HepG2 (cell line): Measurements from ENCODE around the gene ALB. TPM values are rescaled to one million over a fixed set of nuclear protein-coding genes. Genes with fewer than 3 reads are reported as not detected.
A peak's percentile ranks its signal among the peaks of the same experiment; 100 is the strongest.

Source experiments
- KDM5A ChIP-seq: fragments of 200-600 bp; sonication (generic); IDR thresholded peaks from 2 replicates; pipeline ENCODE4 v1.7.0; 2018; ENCODE audit warnings: antibody characterized with exemption, mild to moderate bottlenecking, low read length, borderline replicate concordance
- KDM5B ChIP-seq: sonication (generic); formaldehyde crosslinking; IDR thresholded peaks from 2 replicates; pipeline ENCODE4 v1.4.0; 2020; ENCODE audit warnings: missing genetic modification reagents, mild to moderate bottlenecking, borderline replicate concordance
- MTA1 ChIP-seq: sonication (generic); formaldehyde crosslinking; IDR thresholded peaks from 2 replicates; pipeline ENCODE4 v1.4.0; 2020; ENCODE audit warnings: missing genetic modification reagents, mild to moderate bottlenecking, borderline replicate concordance
- NFKB2 ChIP-seq: sonication (generic); formaldehyde crosslinking; IDR thresholded peaks from 2 replicates; pipeline ENCODE4 v1.4.0; 2020; ENCODE audit warnings: missing genetic modification reagents, borderline replicate concordance
- POLR2A ChIP-seq, 2 experiments: IDR thresholded peaks; 2 replicates each; pipeline ENCODE4 v1.6.1; 2011; ENCODE audit warnings: low read depth in 2 of 2, low read length in 2 of 2, mild to moderate bottlenecking in 1 of 2, moderate library complexity in 1 of 2; ENCODE audit not compliant: insufficient read depth in 1 of 2
- SNAI1 ChIP-seq: sonication (generic); formaldehyde crosslinking; IDR thresholded peaks from 2 replicates; pipeline ENCODE4 v1.5.0; 2020; ENCODE audit warnings: mild to moderate bottlenecking, missing genetic modification reagents, borderline replicate concordance
- SP4 ChIP-seq: sonication (generic); formaldehyde crosslinking; IDR thresholded peaks from 2 replicates; pipeline ENCODE4 v1.8.1; 2023; ENCODE audit warnings: mild to moderate bottlenecking, missing genetic modification reagents
- SPEN ChIP-seq: sonication (generic); formaldehyde crosslinking; IDR thresholded peaks from 2 replicates; pipeline ENCODE4 v1.5.1; 2020; ENCODE audit warnings: low read depth, mild to moderate bottlenecking, missing genetic modification reagents
- ZNF230 ChIP-seq: sonication (generic); formaldehyde crosslinking; IDR thresholded peaks from 2 replicates; pipeline ENCODE4 v1.4.0; 2020; ENCODE audit warnings: mild to moderate bottlenecking, missing genetic modification reagents
- ZNF7 ChIP-seq: IDR thresholded peaks from 2 replicates; pipeline ENCODE4 v1.6.1; 2016; ENCODE audit warnings: missing biosample characterization, missing genetic modification reagents
- ZNF746 ChIP-seq: sonication (generic); formaldehyde crosslinking; IDR thresholded peaks from 2 replicates; pipeline ENCODE4 v1.8.0; 2022; ENCODE audit warnings: mild to moderate bottlenecking, missing genetic modification reagents
- ZNF768 ChIP-seq: sonication (generic); formaldehyde crosslinking; IDR thresholded peaks from 2 replicates; pipeline ENCODE4 v1.4.0; 2020; ENCODE audit warnings: missing genetic modification reagents
- ZSCAN22 ChIP-seq: sonication (generic); formaldehyde crosslinking; IDR thresholded peaks from 2 replicates; pipeline ENCODE4 v1.4.0; 2020; ENCODE audit warnings: mild to moderate bottlenecking, missing genetic modification reagents
- ZSCAN25 ChIP-seq: sonication (generic); formaldehyde crosslinking; IDR thresholded peaks from 2 replicates; pipeline ENCODE4 v1.8.0; 2022; ENCODE audit warnings: mild to moderate bottlenecking, missing genetic modification reagents
- polyA plus RNA-seq, 8 experiments: library from polyadenylated mRNA; depleted of rRNA in 3 of 8; stranded (reverse) in 7 of 8; unstranded in 1 of 8; fragments of >200 nt; fragmentation: Illumina TruSeq in 4 of 8; extraction: Trizol in 4 of 8; gene quantifications; 2 replicates each; pipeline versions ENCODE4 v1.2.1 to v1.2.3, GENCODE V29; 2011 to 2016; ENCODE audit warnings: low read depth in 4 of 8, missing spikeins in 1 of 8, mixed read lengths in 1 of 8; ENCODE audit not compliant: insufficient read depth in 1 of 8
- total RNA-seq, 5 experiments: library from RNA; depleted of rRNA; stranded (reverse); fragments of >200 nt; fragmentation: Illumina TruSeq; extraction: Trizol; gene quantifications; 2 replicates each; pipeline ENCODE4 v1.2.3, GENCODE V29; 2016; ENCODE audit warnings: low read depth in 1 of 5
- TF ChIP-seq, protein P1 (sequence below): IDR thresholded peaks from 2 replicates; pipeline ENCODE4 v1.6.1; 2016; ENCODE audit warnings: low read depth, control low read depth
- TF ChIP-seq, protein P2 (sequence below): sonication (generic); formaldehyde crosslinking; IDR thresholded peaks from 2 replicates; pipeline ENCODE4 v1.4.0; 2020; ENCODE audit warnings: missing genetic modification reagents, mild to moderate bottlenecking, borderline replicate concordance
- TF ChIP-seq, protein P3 (sequence below): sonication (generic); formaldehyde crosslinking; IDR thresholded peaks from 2 replicates; pipeline ENCODE4 v1.4.0; 2020; ENCODE audit warnings: missing genetic modification reagents, borderline replicate concordance
- TF ChIP-seq, protein P4 (sequence below): sonication (generic); formaldehyde crosslinking; IDR thresholded peaks from 2 replicates; pipeline ENCODE4 v1.4.0; 2020; ENCODE audit warnings: missing genetic modification reagents

ALB gene
- total and polyA plus RNA-seq, 2 of the 13 experiments (the other 11 are each of a cell fraction or from before 2014, with no cell fraction given): 22,259 to 22,625 TPM

DNA sequence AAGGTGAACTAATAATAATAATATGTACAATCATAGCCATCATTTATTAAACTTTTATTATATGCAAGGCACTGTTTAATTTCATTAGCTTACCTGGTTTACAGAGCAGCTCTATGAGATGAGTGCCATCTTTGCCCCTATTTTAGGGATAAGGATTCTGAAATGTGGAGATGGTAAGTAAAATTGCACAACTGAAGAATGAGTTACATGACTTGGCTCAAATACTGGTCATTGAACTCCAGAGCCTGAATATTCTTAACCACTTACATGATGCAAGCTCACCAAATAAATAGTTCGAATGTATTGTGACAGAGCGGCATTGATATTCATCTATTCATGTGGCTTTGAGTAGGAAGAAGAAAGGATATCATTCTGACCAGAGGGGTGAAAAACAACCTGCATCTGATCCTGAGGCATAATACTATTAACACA is 11.7 kb downstream of the ALB start (continued):
- TF ChIP-seq, protein P1, sequence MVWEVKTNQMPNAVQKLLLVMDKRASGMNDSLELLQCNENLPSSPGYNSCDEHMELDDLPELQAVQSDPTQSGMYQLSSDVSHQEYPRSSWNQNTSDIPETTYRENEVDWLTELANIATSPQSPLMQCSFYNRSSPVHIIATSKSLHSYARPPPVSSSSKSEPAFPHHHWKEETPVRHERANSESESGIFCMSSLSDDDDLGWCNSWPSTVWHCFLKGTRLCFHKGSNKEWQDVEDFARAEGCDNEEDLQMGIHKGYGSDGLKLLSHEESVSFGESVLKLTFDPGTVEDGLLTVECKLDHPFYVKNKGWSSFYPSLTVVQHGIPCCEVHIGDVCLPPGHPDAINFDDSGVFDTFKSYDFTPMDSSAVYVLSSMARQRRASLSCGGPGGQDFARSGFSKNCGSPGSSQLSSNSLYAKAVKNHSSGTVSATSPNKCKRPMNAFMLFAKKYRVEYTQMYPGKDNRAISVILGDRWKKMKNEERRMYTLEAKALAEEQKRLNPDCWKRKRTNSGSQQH (CRISPR knock-in tag): no peak
- no peak for TF ChIP-seq KDM5B (CRISPR knock-in tag)
- peak; percentile 69 to 71 for TF ChIP-seq POLR2A (IDR thresholded peaks at IDR 0.05; ENCODE audit: insufficient read depth in 1 of 2, low read depth in 2 of 2, low read length in 2 of 2)
- TF ChIP-seq, protein P2, sequence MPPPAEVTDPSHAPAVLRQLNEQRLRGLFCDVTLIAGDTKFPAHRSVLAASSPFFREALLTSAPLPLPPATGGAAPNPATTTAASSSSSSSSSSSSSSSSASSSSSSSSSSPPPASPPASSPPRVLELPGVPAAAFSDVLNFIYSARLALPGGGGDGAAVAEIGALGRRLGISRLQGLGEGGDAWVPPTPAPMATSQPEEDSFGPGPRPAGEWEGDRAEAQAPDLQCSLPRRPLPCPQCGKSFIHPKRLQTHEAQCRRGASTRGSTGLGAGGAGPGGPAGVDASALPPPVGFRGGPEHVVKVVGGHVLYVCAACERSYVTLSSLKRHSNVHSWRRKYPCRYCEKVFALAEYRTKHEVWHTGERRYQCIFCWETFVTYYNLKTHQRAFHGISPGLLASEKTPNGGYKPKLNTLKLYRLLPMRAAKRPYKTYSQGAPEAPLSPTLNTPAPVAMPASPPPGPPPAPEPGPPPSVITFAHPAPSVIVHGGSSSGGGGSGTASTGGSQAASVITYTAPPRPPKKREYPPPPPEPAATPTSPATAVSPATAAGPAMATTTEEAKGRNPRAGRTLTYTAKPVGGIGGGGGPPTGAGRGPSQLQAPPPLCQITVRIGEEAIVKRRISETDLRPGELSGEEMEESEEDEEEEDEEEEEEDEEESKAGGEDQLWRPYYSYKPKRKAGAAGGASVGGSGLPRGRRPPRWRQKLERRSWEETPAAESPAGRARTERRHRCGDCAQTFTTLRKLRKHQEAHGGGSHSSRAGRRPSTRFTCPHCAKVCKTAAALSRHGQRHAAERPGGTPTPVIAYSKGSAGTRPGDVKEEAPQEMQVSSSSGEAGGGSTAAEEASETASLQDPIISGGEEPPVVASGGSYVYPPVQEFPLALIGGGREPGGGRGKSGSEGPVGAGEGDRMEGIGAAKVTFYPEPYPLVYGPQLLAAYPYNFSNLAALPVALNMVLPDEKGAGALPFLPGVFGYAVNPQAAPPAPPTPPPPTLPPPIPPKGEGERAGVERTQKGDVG (CRISPR knock-in tag): no peak
- TF ChIP-seq, protein P3, sequence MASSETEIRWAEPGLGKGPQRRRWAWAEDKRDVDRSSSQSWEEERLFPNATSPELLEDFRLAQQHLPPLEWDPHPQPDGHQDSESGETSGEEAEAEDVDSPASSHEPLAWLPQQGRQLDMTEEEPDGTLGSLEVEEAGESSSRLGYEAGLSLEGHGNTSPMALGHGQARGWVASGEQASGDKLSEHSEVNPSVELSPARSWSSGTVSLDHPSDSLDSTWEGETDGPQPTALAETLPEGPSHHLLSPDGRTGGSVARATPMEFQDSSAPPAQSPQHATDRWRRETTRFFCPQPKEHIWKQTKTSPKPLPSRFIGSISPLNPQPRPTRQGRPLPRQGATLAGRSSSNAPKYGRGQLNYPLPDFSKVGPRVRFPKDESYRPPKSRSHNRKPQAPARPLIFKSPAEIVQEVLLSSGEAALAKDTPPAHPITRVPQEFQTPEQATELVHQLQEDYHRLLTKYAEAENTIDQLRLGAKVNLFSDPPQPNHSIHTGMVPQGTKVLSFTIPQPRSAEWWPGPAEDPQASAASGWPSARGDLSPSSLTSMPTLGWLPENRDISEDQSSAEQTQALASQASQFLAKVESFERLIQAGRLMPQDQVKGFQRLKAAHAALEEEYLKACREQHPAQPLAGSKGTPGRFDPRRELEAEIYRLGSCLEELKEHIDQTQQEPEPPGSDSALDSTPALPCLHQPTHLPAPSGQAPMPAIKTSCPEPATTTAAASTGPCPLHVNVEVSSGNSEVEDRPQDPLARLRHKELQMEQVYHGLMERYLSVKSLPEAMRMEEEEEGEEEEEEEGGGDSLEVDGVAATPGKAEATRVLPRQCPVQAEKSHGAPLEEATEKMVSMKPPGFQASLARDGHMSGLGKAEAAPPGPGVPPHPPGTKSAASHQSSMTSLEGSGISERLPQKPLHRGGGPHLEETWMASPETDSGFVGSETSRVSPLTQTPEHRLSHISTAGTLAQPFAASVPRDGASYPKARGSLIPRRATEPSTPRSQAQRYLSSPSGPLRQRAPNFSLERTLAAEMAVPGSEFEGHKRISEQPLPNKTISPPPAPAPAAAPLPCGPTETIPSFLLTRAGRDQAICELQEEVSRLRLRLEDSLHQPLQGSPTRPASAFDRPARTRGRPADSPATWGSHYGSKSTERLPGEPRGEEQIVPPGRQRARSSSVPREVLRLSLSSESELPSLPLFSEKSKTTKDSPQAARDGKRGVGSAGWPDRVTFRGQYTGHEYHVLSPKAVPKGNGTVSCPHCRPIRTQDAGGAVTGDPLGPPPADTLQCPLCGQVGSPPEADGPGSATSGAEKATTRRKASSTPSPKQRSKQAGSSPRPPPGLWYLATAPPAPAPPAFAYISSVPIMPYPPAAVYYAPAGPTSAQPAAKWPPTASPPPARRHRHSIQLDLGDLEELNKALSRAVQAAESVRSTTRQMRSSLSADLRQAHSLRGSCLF (CRISPR knock-in tag): no peak
- no peak for TF ChIP-seq KDM5A
- TF ChIP-seq MTA1 (CRISPR knock-in tag): no peak
- TF ChIP-seq SNAI1 (CRISPR knock-in tag): no peak
- TF ChIP-seq ZNF768 (CRISPR knock-in tag): no peak
- TF ChIP-seq ZSCAN25: no peak
- TF ChIP-seq, protein P4, sequence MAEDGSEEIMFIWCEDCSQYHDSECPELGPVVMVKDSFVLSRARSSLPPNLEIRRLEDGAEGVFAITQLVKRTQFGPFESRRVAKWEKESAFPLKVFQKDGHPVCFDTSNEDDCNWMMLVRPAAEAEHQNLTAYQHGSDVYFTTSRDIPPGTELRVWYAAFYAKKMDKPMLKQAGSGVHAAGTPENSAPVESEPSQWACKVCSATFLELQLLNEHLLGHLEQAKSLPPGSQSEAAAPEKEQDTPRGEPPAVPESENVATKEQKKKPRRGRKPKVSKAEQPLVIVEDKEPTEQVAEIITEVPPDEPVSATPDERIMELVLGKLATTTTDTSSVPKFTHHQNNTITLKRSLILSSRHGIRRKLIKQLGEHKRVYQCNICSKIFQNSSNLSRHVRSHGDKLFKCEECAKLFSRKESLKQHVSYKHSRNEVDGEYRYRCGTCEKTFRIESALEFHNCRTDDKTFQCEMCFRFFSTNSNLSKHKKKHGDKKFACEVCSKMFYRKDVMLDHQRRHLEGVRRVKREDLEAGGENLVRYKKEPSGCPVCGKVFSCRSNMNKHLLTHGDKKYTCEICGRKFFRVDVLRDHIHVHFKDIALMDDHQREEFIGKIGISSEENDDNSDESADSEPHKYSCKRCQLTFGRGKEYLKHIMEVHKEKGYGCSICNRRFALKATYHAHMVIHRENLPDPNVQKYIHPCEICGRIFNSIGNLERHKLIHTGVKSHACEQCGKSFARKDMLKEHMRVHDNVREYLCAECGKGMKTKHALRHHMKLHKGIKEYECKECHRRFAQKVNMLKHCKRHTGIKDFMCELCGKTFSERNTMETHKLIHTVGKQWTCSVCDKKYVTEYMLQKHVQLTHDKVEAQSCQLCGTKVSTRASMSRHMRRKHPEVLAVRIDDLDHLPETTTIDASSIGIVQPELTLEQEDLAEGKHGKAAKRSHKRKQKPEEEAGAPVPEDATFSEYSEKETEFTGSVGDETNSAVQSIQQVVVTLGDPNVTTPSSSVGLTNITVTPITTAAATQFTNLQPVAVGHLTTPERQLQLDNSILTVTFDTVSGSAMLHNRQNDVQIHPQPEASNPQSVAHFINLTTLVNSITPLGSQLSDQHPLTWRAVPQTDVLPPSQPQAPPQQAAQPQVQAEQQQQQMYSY (CRISPR knock-in tag): no peak
- no peak for TF ChIP-seq ZNF746
- TF ChIP-seq SP4 (CRISPR knock-in tag): no peak
- no peak for TF ChIP-seq ZNF7 (CRISPR knock-in tag)
- no peak for TF ChIP-seq NFKB2 (CRISPR knock-in tag)
- TF ChIP-seq SPEN (CRISPR knock-in tag): no peak
- no peak for TF ChIP-seq ZNF230 (CRISPR knock-in tag)
- no peak for TF ChIP-seq ZSCAN22 (CRISPR knock-in tag)
